GM18907 (cell line): ENCODE data around the gene NAA25.
"Not testable (repeated sequence)": the region's sequence is repeated elsewhere in the genome, so short reads cannot be mapped to it uniquely, and the experiment has no call there.

ENCODE experiments used
- ATAC-seq: cut with Tn5 transposase; IDR thresholded peaks from one replicate; pipeline ENCODE4 v1.9.1; 2021; ENCODE audit warnings: mild to moderate bottlenecking, moderate library complexity; ENCODE audit not compliant: unreplicated experiment

The NAA25 gene

GRCh38 chr12:112010415-112011344, 97.9 kb downstream of the NAA25 start:
- no peak for ATAC-seq

GRCh38 chr12:112009596-112009995, 99.0 kb downstream of the NAA25 start:
- not testable (repeated sequence) for ATAC-seq

DNA sequence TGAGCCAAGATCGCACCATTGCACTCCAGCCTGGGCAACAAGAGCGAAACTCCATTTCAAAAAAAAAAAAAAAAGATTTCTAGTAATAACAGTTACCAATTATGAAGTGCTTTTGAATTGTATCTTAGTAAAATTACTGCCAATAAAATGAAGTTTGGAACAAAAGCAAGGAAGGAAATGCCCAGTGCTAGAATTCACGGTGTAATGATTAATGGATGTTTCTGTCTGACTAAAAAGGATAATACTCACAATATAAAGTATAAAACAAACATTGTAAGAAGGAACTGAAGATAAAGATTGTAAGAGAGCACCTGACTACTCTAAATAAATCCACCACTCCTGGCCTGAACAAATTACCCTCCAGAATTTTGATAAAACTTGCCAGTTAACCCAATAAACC, 99.7 kb downstream of the NAA25 start:
- ATAC-seq = no peak

- ATAC-seq = no peak
Observed at GRCh38 chr12:112007945-112008344, 100.6 kb downstream of the NAA25 start.

DNA sequence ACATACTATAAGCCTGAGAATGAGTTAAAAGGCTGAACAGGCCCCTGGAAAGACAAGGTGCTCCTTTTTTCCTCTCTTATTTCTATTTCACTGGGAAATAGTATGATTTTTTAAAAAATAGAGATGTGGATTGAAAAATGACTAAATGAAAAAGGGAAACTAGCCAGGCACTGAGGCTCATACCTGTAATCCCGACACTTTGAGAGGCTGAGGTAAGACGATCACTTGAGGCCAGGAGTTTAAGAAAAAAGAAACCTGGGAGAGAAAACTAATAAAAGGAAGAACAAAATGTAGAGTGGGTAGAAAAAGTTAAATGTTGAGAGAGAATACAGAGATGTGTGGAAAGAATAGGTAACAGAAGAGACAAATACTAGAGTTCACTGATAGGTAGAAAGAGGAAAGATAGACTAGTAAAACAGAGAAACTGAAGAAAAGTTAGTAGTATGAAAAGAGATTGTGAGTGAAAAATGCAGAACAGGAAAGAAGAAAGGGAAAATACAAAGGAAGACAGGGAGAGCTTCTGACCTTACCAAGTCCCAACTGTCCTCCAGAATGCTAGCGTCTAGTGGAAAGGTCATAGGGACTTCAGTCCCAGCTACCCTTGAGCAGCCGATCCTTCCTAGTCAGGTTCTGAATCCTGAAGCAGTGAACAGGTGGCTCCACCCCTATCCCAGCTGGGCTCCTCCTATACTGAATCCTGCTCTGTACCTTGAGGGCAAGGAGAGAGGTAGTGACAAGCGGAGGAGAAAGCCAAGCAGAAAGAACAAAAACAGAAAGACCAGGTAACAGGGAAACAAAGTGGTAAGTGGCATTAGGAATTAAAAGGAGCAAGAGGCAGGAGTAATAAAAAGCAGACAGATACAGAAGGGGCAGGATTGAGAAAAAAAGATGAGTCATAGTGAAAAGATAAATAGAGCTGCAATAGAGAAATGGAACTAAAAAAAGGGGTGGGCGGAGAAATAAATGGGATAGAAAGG, 102.9 kb downstream of the NAA25 start:
- ATAC-seq = no peak

- no peak for ATAC-seq
Observed at GRCh38 chr12:112004041-112004440, 104.5 kb downstream of the NAA25 start.

GRCh38 chr12:112001576-112001975, 107.0 kb downstream of the NAA25 start:
- ATAC-seq = no peak

GRCh38 chr12:112000820-112001219, 107.8 kb downstream of the NAA25 start:
- no peak for ATAC-seq

DNA sequence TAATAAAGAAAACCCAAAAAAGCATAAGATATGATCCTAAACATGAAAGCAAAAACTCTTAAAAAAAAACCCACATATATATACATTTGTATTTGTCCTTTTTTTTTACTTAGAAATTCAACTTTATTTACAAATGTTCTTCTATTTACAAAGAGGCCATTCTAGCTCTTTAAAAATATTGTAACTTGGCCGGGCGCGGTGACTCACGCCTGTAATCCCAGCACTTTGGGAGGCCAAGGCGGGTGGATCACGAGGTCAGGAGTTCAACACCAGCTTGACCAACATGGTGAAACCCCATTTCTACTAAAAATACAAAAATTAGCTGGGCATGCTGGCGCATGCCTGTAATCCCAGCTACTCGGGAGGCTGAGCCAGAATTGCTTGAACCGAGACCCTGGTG, 109.5 kb downstream of the NAA25 start:
- ATAC-seq = not testable (repeated sequence)

DNA sequence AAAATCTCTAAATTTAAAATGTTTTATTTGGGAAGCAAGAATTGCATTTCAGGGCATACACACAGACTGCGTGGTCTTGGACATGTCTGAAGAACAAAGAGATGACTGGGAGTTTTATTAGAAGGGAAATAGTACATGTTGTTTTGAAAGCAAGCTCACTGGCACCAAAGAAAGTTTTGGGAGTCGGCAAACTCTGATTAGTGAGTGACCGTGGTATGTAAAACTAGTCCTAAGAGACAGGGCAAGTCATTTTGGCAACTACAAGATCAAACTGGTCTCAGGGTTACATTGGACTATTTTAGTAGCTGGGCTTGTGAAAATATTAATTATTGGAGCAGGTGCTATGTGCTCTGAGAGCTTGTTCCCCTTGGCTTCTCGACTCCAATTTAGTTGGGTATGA, 110.6 kb downstream of the NAA25 start:
- no peak for ATAC-seq

DNA sequence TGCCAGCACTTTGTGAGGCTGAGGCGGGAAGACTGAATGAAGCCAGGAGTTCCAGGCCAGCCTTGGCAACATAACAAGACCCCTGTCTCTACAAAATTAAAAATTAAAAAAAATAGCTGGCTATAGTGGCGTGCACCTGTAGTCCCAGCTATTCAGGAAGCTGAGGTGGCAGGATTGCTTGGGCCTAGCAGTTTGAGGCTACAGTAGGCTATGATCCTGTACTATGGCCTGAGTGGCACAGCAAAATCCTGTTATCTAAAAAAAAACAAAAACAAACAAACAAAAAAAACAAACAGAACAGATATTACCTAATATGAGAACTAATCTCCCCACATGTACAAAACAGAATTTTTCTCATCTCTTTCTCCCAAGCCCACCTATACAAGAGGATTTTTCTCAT, 111.3 kb downstream of the NAA25 start:
- no peak for ATAC-seq

GRCh38 chr12:111995782-111996480, 112.7 kb downstream of the NAA25 start:
- no peak for ATAC-seq

- ATAC-seq = not testable (repeated sequence)
Observed at GRCh38 chr12:111994211-111995111, 114.1 kb downstream of the NAA25 start.

GRCh38 chr12:111993292-111994150, 115.1 kb downstream of the NAA25 start:
- ATAC-seq = peak; percentile 54

DNA sequence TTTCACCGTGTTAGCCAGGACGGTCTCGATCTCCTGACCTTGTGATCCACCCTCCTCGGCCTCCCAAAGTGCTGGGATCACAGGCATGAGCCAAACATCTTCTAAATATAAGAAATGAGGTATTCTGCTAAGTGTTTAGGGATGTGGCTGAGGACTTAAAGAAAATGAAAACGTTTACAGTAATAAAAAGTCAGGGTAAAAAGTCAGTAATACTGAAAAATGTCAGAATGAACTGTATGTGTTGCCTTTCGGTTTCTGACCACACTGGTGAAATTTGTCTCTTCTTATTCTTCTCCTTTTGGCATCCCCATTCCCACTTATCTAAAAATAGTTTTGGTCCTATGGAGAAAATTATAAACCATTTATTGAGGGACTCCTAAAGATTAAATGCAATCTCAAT, 116.1 kb downstream of the NAA25 start:
- no peak for ATAC-seq

GRCh38 chr12:111991946-111992345, 116.6 kb downstream of the NAA25 start:
- no peak for ATAC-seq

GRCh38 chr12:111991535-111991934, 117.0 kb downstream of the NAA25 start:
- ATAC-seq = no peak

- no peak for ATAC-seq
Observed at GRCh38 chr12:111984820-111985219, 123.8 kb downstream of the NAA25 start.

DNA sequence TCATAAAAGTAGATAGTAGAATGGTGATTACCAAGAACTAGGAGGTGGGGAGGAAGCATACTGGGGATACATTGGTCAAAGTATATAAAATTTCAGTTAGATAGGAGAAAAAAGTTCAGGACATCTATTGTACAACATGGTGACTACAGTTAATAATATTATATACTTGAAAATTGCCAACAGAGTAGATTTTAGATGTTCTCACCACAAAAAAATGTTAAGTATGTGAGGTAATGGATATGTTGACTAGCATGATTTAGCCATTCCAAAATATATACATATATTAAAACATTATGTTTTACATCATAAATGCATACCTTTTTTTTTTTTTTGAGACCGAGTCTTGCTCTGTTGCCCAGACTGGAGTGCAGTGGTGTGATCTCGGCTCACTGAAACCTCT, 126.6 kb downstream of the NAA25 start:
- no peak for ATAC-seq
